ENCODE results near the gene MEMO1.

DNA sequence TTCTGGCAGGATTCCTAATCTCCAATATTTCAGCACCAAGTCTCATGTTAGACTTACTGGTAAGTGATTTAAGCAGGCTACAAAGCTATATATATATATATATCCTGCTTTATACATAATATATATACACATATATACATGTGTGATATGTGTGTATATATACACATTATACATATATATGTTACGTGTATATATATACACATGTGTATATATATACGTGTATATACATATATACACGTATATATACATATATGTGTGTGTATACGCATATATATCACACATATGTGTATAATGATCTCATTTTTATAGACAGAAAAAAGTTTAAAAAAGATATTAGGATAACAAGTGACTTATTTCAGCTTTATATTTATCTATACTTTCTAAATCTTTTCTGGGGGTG lies 41.6 kb downstream of the MEMO1 start:
- TF ChIP-seq TAF1 (IDR thresholded peaks at IDR 0.05; ENCODE audit: low read depth, low read length) (no peak), POLR2A (IDR thresholded peaks at IDR 0.05; ENCODE audit: low read depth, low read length) (no peak), POLR2AphosphoS5 (IDR thresholded peaks at IDR 0.05; ENCODE audit: low read depth, low read length) (no peak), SPI1 (IDR thresholded peaks at IDR 0.05; ENCODE audit: low read depth, low read length) (no peak), PAX5 (IDR thresholded peaks at IDR 0.05; ENCODE audit: insufficient read depth, low read length, severe bottlenecking) (no peak)
